DMS79 treated with DMSO at 0.1 percent for 48 hours (cell line): ENCODE measurements around the gene DLG2.

ENCODE experiments used
- DNase-seq: peaks from one replicate; lab custom pipeline; 2025; lab: John Stamatoyannopoulos, UW

The DLG2 gene

DNA sequence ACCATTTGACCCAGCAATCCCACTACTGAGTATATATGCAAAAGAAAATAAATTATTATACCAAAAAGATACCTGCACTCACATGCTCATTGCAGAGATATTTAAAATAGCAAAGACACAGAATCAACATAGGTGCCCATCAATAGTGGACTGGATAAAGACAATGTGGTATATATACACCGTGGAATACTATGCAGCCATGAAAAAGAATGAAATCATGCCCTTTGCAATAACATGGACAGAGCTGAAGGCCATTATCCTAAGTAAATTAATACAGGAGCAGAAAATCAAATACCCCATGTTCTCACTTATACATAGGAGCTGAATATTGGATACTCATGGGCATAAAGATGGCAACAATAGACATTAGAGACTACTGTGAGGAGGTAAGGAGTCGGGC lies 68.7 kb downstream of the DLG2 start:
- DNase-seq = no peak

DNA sequence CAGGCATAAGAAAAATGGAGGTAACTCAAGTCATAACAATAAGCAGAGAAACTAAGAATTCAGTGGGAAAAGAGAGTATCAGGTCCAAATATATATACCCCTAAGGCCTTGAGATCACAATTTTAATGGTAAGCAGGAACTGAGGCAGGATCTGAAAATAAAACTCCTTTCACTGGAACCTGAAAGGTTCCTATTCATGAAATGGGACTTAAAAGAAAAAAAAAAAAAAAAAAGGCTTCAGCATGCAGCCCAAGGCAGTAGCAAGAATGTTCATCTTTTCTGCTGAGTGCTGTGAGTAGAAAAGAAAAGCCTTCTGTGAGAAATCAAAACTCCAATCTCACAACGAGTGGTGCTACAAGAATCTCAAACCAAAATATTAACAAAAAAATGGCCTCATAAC lies 75.3 kb downstream of the DLG2 start:
- no peak for DNase-seq

DNA sequence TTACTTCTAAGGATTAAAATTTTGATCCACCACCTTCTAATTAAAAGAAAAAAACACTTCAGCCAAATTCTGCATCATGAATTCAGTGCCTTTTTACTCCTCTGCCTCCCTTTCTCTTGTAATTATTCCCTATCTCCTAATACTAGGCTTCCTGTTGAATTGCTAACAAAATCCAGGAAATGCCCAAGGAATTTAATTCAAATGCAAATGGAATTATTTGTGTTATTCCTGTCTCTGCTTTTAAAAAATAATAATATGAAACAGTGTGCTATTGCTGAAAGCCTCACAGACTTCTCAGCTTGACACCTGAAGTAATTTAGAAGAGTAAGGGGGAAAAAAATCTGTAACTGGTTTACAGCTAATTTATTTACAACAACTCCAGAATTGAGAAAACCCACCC lies 85.5 kb downstream of the DLG2 start:
- DNase-seq = no peak

DNA sequence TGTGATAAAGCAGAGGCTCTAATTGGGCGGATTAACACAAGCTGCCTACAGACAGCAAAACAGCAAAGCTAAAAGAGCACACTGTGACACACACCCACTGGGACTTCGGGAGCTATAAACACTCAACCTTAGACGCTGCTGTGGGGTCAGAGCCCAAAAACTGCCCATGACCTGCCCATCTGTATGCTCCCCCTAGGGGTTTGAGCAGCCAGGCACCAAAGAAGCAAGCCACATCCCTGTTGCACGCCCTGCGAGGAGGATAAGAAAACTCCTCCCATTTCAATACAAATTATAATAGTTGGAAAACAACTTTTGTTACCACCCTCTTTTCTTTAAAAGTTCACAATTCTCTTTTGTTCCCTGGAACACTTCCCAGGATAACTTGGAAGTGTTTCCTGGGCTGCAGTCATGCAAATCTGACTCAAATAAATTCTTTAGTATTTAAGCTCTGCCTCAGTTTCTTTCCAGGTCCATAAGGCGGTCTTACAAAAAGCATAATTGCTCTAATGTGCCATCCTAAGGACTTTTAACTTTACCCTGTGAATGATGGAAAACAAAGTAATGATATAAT lies 86.4 kb downstream of the DLG2 start:
- DNase-seq = no peak

DNA sequence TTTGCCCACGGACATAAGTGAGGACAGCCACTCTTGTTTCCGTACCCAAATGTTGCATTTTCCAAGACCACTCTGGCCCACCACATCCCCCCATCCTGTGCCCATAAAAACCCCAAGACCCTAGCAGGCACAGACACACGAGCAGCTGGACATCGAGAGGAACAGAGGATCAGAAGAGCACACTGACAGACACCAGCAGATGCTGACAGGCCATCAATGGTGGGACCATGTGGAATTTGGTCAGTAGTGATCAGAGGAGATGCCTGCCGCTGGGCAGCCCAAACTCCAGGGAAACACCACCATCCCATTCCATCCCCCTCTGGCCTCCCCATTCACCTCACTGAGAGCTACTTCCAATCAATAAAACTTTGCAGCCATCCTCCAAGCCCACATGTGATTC lies 87.0 kb downstream of the DLG2 start:
- DNase-seq = no peak

DNA sequence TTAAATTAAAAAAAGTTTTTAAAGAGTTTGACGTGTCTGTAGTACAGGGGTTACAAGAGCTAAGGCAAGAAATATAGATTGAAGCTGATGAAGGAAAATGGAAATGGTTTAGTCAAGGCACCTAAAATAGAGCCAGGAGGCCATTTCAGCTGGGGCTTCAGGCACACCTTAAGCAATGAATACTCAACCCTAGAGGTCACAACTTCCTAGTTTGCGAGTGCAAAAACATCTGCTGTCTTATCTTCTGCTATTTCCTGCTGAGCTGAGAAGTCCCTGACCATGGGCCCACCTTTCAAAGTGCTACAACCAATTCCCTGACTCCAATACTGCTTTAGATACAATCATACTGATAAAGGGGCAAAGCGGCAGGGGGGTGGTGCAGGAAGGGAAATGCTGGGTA lies 87.4 kb downstream of the DLG2 start:
- DNase-seq = no peak

DNA sequence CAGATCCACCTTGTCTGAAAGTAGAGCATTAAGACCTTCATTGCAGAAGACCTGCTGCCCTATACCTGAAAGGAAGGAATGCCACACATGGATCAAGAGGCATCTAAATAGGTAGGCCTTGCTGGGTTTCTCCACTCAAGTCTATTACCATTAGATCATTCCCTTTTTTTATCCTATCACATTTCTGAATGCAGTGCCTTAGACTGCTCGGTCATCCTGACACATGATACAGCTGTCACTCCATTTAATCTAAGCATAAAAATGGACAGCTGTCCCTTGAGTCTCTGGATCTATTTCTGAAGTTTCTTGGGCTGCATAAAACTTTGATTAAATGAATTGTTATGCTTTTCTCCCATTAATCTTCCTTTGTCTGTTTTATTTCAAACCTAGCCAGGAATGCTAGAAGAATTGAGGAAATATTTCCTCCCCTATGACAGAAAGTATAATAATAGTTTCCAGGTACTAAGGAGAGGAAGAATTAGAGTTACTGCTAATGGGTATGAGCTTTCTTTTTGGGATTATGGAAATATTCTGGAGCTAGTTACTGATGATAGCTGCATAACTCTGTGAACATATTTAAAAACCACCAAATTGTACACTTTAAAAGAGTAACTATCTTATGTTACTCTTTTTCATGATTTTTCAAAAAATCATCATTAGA lies 88.0 kb downstream of the DLG2 start:
- no peak for DNase-seq

DNA sequence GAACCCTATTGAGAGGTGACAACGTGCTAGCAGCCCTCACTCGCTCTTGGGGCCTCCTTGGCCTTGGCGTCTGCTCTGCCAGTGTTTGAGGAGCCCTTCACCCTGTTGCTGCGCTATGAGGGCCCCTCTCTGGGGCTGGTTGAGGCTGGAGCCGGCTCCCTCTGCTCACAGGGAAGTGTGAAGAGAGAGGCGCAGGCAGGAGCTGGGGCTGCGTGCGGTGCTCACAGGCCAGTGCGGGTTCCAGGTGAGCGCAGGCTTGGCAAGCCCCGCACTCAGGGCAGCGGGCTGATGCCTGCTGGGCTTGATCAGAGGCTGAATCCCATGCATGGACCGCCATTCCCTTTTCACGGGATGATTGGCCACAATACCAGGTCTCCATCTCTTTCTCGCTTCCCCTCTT lies 90.7 kb downstream of the DLG2 start:
- no peak for DNase-seq

DNA sequence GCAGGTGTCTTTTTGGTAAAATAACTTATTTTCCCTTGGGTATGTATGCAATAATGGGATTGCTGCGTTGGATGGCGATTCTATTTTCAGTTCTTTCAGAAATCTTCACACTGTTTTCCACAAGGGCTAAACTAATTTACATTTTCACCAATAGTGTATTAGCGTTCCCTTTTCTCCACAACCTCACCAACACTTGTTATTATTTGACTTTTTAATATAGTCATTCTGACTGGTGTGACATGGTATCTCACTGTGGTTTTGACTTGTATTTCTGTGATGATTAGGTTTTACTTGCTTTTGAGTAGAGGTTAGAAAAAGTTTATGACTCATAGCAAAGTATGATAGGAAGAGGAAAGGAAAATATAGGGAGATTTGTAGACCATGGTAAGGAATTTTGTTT lies 92.3 kb downstream of the DLG2 start:
- no peak for DNase-seq

DNA sequence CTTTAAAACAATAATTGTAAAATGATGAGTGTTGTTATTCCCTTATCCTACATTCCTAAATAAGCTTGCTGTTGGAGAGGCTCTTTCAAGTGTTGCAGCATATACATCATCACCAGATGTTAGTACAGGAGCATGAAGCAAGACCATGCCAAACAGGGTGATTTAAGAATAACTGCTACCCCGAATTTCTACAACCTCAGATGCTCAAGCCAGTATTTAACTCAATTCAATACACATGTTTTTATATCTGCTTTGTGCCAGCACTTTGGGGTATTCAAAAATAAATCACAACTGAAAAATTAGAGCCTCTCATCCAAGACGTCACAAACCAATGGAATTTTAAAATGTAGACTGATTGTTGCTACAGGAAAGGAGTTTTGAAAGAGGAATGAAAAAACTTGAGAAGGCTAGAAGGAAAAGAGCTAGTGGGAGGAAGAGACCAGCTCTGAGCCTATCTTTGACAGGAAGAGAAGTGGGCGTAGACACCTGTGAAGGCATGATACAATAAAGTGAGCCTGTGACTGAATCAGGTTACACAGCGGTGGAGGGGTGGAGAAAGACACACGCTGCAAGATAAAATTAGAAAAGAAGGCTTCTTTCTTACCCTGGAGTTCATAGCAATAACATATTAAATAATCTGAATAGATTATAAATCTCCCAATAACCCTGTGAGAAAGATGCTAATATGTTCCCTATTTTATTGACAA lies 95.8 kb downstream of the DLG2 start:
- DNase-seq = no peak

DNA sequence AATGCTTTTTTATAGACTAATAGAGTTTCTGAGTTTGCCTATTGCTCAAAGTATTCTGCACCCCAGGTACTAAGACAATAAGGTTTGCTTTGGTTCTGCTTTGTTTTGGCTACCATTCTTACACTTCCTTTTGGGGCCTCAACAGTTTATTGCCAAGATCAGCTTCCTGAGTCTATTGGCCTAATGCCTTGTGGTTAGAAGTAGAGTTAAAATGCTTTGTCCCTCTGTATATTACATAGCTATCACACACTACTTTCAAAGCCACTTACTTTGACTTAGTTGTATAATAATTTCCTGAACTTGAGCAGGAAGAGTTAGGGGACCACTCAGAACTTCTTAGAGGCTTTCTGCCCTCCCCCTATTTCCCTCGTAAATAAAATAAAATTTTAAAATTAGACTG lies 96.5 kb downstream of the DLG2 start:
- no peak for DNase-seq

DNA sequence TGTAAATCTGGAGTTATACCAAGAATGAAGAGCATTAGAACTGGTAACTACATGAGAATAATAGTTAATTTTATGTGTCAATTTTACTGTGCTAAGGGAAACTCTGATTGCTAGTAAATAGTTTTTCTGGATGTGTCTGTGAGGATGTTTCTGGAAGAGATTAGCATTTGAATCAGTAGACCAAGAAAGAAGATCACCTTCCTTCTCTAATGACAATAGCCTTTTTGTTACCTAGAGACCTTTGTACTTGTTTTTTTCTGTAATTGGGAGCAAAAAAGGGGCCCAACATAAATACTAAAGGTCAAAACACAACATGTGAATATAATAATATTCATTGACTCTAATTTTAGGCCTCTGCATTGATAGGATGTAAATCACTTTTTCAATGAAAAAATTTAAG lies 100.6 kb downstream of the DLG2 start:
- no peak for DNase-seq

DNA sequence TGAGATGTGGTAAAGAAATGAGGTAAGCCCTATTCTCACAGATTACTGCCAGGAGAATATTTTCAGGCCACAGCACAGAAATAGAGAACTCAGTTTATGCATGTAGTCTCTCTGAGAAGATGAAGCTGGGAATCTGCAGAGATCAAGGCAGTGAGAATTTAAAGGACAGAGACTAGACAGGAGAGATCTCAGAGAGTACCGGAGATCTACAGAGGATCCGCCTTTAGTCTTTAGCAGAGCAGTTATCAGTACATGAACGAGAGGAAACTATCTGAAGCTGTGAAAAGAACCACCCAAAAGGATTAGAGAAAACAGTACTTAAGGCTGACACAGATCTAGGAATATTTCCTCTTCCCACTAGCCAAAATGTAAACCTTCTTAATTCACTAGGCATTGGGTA lies 101.5 kb downstream of the DLG2 start:
- no peak for DNase-seq

DNA sequence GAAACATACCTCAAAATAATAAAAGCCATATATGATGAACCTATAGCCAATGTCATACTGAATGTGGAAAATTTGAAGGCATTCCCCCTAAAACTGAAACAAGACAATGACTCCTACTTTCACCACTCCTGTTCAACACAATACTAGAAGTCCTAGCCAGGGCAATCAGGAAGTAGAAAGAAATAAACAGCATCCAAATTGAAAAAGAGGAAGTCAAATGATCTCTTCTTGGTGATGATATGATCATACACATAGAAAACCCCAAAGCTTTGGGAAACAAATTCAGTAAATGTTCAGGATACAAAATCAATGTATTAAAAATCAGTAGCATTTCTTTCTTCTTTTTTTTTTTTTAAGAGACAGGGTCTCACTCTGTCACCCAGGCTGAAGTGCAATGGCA lies 109.9 kb downstream of the DLG2 start:
- DNase-seq = no peak

DNA sequence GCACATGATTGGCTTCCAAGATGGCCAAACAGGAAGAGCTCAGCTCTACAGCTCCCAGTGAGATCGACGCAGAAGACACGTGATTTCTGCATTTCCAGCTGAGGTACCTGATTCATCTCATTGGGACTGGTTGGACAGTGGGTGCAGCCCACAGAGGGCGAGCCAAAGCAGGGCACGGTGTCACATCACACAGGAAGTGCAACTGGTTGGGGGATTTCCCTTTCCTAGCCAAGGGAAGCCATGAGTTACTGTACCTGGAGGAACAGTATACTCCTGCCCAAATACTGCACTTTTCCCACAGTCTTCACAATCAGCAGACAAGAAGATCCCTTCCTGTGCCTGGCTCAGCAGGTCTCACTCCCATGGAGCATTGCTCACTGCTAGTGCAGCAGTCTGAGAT lies 131.2 kb downstream of the DLG2 start:
- DNase-seq = no peak

DNA sequence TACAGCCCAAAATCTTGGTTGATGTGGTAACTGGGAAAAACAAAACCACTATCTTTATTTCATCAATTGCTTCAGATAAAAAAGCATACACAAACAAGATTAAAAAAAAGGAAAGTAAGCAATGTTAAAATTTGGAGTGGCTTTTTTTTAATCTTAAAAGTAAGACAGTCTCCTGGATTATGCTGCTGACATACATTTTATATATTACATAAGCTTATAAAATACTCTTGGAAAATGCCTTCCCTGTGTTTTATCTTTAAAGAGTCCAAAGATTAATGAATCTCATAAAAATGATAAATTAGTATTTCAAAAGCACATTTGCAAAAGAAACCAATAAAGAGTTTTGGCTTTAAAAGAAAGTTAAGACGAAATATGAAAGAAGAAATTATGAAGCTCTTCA lies 132.7 kb downstream of the DLG2 start:
- no peak for DNase-seq

DNA sequence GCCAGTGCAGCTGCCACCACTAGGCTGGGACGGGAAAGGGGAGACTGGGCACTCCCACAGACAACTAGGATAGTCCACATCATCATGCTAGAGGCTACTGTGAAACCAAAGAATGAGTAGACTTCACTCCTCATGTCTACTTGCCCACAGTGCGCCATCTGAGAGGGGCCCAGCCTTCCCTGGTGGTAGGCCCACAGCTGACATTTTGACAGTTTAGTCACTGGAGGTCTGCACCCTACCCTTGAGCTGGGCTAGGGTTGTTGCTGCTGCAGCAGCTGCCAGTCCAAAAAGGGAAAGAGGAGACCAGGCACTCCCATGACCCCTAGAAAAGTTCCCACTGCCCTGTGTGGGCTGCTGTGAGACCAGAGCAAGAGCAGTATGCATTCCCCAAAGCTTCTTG lies 141.2 kb downstream of the DLG2 start:
- no peak for DNase-seq

DNA sequence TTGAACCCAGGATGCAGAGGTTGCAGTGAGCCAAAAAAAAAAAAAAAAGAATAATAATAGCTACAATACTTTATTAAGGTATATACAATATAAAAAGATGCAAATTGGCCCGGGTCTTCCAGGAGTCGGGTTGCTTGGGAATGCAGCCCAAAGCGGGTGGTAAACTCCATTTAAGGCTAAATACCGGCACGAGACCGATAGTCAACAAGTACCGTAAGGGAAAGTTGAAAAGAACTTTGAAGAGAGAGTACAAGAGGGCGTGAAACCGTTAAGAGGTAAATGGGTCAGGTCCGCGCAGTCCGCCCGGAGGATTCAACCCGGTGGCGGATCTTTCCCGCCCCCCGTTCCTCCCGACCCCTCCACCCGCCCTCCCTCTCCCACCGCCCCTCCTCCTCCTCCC lies 143.3 kb downstream of the DLG2 start:
- DNase-seq = no peak

DNA sequence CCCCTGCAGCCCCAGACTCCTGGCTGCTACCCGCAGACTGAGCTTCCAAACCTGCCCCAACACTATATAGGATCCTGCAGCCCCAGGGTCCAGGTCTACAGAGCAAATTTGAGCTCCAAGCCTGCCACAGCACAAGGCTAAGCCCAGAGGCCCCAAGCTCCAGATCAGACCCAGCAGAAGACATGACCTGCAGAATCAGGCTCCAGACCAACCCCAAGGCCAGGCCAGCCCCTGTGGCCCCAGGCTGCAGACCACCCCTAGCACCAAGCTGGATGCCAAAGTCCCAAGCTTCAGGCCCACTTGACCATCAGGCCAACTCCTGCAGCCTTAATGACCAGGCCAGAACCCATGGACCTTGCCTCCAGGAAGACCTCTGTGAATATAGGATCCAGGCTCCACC lies 145.3 kb downstream of the DLG2 start:
- no peak for DNase-seq

DNA sequence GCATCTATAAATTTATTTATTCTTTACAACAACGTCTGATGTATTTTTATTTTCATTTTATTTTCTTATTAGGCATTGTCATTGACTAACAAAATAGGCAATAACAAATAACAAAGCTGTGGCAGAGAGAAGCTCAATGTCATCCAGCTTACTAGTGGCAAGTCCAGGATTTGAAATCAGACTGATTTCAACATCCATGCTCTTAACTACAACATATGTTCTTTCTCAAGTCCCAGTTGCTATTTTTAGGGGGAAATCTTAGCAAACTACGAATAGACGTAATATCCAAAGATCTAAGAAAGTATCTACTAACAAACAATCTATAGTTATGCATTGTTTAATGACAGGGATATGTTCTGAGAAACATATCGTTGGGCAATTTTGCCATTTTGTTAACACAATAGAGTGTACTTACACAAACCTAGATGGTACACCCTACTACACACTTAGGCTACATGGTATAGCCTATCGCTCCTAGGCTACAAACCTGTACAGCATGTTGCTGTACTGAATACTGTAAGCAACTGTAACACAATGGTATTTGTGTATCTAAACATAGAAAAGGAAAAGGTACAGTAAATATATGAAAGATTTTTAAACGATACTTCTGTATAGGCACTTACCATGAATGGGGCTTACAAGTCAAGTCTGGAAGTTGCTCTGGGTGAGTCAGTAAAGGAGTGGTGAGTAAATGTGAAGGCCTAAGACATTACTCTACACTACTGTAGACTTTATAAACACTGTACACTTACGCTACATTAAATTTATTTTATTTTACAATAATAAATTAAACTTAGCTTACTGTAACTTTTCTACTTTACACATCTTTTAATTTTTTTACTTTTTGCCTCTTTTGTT lies 151.3 kb downstream of the DLG2 start:
- DNase-seq = no peak

DNA sequence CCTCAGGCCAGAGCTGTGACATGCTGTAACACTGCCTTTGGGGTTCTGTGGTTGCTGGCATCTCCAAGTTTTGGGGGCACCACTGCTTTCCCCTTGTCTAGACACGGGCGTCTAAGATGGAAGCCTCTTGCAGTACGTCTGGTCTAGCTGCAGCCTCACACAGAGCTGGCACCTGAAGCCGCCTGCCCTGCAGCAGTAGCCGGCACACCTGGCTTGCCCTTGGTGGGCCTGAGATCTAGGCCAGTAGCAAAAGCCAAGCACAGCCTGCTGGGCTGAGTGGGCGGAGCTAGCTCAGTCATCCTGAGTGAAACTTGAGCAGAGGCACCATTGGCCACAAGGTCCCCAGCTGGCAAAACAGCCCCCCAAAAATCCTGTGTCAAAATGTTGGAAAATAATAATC lies 154.2 kb downstream of the DLG2 start:
- DNase-seq = no peak

DNA sequence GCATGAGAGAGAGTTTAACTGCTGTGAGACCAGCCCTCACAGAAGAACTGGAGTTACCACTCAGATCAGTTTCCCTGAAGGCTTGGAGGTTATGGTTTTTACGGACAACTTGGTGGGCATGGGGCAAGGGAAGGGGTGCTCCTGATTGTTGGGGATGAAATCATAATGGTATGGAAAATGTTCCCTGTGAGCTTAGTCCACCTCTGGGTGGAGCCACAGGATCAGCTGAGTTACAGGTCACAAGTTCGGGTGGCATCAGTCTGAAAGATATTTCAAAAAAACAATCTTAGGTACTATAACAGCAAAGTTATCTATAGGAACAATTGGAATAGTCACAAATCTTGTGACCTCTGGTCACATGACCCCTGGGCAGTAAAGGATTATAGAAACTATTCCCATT lies 162.9 kb downstream of the DLG2 start:
- DNase-seq = no peak

DNA sequence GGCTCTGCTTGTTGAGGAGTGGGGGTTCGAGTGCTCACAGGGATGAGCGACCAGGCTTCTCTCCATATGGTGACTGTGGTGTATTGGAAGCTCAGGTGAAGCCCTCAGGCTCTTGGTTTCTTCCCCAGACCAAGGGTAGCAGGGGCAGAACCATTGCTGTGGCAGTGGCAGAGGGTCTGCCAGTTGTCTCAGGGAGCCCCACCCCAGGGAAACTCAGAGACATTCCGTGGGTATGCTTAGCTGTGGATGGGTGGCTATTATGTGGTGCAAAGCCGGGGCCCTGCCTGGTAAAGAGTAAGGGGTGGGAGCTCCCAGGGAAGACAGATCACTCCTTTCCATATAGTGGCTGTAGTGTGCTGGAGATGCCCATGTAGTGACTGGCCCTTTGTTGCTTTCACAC lies 167.8 kb downstream of the DLG2 start:
- DNase-seq = no peak
